NCI-H2081 (cell line): Measurements from ENCODE around the gene MAPK8.
"Not testable (repeated sequence)": the region's sequence is repeated elsewhere in the genome, so short reads cannot be mapped to it uniquely, and the experiment has no call there.

Source experiments
- DNase-seq, 2 experiments: peaks; one replicate each; lab custom pipeline; 2025; lab: John Stamatoyannopoulos, UW

Gene MAPK8

DNA sequence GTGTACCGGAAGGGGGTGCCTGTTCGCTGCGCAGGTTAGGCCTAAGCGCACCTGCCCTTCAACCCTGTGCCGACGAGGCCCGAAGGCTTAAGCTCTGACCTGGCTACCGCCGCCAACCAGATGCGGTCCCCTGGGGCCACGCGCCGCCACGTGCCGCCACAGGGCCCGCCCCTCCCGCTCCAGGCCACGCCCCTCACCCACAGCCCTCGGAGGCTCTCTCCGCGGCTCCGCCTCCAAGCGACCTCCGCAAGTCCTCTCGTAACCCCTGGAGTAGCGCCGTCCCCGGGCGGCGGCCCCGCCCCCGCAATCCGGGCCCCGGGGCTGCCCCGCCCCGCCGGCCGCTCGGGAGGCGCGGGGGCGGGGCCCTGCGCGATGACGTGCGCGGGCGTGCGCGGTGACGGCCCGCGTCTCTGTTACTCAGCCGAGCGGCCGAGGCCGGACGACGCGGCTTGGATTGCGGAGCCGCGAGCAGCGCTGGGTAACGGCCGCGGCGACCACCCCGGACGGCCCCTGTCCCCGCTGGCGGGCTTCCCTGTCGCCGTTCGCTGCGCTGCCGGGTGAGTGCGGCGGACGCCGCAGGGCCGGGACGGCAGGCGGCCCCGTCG, at the start of gene MAPK8:
Gene MAPK8 (plus strand): TSS at position 413 of the 605 bp plus-strand sequence. CDS start 94,984 bp downstream, outside the sequence.
- DNase-seq, result peak; percentile 82 to 84

DNA sequence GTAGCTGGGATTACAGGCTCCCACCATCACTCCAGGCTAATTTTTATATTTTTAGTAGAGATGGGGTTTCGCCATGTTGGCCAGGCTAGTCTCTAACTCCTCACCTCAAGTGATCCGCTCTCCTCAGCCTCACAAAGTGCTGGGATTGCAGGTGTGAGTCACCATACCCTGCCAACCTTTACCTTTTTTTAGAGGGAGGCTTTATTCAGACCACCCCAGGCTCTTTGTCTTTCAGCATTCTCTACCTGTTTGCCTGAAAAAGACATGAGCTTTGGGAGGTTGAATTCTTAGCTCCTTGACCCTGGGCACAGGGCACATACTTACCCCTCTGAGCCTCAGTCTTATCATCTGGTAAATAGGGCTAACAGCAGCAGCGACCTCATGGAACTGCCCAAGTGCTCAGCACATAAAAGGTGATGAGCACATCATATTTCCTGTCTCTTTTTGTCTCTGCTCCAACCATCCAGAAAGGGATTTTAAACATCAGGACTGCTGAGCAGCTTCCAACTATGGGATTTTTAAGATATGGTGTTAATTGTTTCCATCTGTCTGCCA, 49.0 kb upstream of the MAPK8 start:
- no peak for DNase-seq

DNA sequence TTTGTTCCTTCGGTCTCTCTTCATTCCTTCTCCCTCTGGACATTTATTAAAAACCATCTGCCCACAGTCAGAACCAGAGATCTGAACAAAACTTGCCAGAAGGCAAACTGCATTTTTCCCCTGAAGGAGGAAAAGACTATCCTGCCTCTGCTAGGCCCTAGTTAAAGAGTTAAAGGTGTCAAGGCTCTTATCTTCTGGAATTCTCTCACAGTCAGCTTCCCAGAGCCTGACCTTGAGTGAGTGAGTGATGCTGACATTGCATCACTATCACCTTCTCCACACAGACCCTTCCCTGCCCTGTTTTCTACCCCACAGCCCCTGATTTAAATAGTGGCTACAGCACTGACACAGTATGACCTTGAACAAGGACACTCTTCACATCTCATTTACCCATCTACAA, 48.4 kb upstream of the MAPK8 start:
- DNase-seq, result no peak

DNA sequence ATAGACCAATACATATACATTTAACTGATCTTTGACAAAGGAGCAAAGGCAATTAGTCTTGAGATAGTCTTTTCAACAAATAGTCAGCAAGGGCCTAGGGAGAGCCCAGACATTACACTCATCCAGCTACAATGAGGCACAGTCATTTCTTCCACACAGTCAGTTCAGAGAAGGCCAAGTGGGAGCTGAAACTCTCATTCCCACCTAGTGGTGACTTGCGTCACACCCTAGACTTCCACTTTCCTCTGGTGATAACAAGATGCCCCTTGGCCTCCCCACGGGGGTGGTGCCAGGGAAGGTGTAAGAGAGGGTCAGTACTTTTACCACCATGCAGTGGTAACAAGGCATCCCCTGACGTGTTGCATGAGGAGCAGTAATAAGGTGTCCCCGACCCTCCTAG, 39.9 kb upstream of the MAPK8 start:
- DNase-seq, result no peak

DNA sequence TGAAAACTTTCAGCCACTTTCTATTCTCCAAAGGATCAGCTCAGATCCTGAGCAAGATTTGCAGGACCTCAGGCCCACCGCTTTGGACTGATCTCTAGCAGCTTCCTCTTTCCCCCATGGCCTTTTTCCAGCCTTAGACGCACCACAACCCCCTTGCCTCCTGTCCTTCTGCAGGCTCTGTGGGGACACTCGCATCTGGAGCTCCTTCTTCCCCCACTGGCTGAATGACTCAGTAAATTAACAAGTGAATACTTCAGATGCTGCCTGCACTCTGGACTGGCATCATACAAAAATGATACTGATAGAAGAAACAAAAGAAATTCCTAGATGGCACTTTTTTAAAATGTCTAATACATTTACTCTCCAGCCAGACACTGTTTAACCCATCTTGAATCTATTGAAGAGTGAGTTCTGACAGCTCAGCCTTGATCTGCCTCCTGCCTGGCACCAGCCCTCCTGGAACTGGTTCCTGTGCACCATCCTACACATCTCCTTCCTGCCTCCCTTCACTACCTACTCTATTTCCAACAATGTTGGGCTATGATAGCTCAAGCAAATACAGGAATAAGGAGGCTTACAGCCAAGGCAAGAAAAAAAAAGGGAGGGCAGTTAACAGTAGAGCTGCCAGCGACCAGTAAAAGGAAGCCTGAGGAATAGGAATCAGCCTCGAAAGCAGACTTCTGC, 35.3 kb upstream of the MAPK8 start:
- no peak for DNase-seq

DNA sequence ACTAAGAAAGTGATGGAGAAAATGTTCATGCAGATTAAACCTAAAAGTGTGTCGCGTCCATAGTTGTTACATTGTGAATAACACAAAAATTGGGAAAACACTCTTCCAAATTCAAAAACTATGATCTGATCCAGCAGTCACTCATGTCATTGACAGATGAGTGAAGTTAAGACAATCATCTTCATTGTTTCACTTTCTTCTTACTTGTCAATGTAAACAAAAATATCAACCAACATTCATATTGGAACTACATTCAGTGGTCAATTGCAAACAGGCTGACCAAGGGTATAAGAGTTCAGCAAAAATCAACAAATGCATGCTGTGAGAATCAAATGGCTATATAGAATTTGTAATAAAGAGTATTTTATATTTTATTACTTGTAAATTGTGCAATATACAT, 33.8 kb upstream of the MAPK8 start:
- DNase-seq, result no peak

DNA sequence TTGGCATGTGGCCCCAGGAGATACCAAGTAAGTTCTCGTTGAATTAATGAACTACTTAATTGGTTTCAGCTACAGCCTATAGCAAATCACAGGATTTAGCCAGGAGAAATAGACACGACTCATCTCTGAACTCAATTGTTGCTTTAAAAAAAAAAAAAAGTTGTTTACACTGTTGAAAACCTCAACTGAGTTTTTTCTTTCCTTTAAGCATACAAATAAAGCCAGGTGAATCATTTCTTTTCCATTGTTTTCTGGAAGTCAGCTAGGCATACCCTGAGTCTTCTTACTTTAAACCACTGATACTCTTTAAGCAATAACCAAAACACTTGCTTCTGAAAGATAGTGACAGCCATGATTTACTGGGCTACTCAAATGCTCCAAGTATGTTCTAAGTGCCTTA, 32.7 kb upstream of the MAPK8 start:
- DNase-seq, result no peak

DNA sequence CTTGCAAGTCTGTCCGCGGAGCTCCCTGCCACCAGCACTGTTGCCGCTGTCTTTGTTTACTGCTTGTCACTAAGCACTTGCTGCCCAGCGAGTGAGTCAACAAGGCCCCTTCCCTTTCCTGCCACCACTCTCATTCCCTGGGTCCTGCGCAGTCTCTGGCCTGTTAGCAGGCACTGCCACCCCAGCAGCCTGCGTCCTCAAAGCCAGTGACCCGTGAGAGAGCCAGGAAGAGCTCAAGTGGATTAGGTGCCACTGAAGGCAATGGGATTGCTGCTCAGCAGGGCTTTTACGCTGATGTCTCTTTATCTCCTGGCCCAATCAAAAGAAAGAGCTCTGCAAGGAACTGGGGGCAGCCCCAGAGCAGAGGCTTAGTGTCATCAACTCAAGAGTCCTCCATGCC, 31.8 kb upstream of the MAPK8 start, which contains the start of gene FRMPD2:
Gene FRMPD2 (minus strand): TSS at position 61 of the 400 bp plus-strand sequence. CDS start 129 bp downstream, outside the sequence.
- no peak for DNase-seq

DNA sequence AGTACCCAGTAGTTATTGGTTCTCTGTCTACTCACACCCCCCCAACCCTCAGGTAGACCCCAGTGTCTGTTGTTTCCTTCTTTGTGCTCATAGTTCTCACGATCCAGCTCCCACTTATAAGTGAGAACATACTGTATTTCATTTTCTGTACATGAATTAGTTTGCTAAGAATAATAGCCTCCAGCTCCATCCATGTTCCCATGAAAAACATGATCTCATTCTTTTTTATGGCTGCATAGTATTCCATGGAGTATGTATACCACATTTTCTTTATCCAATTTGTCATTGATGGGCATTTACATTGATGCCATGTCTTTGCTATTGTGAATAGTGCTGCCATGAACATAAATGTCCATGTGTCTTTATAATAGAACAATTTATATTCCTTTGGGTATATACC, 29.4 kb upstream of the MAPK8 start:
- no peak for DNase-seq

DNA sequence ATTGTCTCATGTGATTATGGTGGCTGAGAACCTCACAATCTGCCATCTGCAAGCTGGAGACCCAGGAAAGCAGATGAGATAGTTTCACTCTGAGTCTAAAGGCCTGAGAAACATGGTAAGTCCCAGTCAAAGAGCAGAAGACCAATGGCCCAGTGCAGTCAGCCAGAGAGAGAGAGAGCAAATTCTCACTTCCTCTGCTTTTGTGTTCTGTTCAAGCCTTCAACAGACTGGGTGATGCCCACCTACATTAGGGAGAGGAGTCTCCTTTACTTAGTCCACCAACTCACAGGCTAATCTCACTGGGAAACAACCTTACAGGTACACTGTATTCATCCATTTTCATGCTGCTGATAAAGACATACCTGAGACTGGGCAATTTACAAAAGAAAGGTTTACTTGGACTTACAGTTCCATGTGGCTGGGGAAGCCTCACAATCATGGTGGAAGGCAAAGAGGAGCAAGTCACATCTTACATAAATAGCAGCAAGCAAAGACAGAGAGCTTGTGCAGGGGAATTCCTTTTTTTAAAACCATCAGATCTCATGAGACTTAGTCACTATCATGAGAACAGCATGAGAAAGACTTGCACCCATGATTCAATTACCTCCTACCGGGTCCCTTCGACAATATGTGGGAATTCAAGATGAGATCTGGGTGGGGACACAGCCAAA, 27.3 kb upstream of the MAPK8 start:
- no peak for DNase-seq

DNA sequence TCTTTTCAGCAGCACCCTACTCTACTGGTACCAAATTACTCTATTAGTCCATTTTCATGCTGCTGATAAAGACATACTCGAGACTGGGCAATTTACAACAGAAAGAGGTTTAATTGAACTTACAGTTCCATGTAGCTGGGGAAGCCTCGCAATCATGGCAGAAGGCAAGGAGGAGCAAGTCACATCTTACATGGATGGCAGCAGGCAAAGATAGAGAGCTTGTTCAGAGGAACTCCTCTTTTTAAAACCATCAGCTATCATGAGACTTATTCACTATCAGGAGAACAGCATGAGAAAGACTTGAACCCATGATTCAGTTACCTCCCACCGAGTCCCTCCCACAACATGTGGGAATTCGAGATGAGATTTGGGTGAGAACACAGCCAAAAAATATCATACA, 24.8 kb upstream of the MAPK8 start:
- DNase-seq, result not testable (repeated sequence)

DNA sequence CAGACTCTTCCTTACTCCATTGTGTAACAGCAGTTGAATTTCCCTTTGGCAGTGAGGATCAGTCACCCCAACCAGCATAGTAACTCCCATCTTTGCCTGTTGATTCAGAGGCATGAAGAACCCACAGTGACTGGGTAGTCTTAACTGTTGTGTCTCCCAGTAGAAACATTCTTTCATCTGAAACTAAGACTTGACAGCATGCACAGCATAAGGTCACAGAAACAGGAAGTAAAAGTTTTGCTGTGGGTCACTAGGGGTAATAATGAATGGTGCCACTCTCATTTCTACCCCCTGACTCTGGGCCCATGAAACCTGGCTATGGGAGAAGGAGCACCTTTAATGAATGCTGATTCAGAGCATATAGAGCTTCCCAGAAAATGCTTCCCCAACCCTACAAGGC, 23.6 kb upstream of the MAPK8 start:
- DNase-seq, result no peak

DNA sequence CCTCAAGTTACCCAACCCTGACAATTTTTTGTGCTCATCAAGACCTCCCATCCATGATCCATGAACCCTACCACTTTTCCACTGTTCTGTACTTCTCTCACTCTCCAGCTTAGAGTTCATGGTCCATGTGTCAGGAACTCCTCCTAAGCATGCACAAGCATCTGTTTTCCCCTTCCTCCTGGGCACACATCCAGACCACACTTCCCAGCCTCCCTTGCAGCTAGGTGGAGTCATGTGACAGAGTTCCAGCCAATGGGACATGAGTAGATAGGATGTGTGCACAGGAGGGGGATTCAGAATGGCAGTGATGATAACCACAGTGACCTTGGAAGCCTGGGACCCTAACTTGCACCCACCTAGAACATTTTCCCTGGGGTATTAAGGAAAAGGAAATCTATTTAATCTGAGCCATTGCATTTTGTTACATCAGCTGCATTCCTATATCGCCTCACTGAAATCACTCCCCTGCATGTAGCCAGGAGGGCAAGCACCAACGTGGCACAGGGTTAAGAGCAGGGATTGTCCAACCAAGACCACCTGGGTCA, 22.4 kb upstream of the MAPK8 start:
- no peak for DNase-seq

DNA sequence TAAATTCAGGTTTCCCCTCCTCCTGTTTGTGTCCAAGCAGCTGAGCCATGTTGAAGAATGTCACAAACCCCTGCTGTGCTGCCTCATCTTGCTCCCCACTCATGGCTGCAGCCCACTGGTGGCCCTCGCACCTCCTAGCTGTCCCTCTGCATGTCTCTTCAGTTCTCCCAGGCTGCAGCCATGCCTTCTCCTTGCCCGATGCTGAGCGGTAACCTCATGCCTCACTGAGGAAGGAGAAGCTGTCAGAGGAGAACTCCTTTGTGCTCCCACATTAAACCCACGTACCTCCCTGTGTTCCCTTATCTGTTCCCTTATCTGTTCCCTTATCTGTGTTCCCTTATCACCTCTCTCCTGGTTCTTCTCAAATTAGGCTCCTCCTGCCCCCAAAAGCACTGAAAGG, 21.7 kb upstream of the MAPK8 start:
- DNase-seq, result no peak

DNA sequence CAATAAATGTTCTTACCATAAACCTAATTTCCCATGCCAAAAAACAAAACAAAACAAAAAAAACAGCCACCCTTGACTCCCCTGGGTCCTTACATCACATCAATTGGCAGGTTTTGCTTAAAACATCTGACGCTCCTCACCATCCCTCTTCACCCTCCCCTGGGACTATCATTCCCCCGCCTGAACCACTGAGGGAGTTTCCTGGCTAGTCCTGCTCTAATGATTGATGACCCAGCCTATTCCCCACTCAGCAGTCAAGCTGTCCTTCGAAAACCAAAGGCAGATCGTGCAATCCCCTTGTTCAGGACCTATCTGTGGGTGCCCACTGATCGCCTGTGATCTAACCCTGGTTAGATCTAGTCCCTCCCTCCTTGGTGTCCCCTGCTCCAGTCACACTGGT, 20.8 kb upstream of the MAPK8 start:
- no peak for DNase-seq

DNA sequence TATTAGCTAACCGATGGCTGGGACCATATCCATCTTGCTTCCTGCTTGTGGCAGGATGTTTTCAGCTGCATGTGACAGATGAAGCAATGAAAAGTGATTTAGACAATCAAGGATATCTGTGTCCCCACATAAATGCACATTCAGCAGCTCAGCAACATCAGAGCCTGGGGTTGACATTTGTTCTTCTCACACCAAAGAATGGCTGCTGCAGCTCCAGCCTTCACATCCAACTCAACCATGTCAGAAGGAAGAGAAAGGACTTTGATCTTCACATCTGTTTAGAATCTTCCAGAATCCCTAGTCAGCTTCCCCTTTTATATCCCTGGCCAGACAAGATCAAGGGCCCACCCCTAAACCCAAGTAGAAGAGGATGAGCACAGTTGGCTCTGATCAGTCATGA, 20.1 kb upstream of the MAPK8 start:
- no peak for DNase-seq

DNA sequence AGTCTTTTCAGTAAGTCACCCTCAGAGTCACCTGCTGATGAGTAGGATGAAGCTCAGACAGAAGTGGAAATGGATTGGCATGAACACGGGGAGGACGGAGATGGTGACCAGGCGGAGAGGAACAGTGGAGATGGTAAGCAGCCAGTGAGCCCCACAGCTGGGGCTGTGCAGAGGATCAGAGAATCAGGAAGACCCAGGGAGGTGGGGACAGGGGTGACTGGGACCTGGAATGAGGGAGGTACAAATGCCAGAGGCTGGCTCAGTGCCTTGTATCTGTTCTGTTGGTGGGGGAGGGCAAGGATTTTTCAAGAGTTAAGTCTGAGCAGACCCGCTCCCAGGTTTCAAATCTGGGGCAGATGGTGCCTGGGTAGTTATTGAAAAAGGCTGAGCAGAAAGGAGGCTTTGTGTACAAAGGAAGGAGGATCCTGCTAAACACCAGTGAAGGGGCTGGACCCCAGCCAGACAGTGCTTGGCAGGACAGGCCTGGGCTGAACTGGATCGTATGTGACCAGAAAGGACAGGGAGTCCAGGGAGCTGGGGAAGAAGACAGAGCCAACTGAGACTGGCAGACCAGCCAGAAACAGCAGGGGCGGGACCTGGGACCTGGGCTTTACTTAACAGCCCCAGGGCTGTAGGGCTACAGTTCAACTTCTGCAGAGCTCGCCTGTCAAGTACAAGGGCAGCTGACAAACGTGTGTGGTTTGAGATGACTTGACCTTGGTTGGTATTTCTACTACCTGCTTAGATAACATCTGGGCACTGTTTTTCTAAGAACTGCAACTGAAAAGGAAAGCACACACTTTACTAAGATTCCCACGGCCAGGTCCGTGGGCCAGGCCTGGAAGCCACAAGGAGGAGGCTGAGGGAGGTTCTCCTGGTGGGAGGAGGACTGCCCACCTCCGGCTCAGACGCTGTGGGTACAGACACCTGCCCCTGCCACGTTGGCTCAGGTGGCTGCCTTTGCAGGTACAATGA, 18.8 kb upstream of the MAPK8 start:
- no peak for DNase-seq

DNA sequence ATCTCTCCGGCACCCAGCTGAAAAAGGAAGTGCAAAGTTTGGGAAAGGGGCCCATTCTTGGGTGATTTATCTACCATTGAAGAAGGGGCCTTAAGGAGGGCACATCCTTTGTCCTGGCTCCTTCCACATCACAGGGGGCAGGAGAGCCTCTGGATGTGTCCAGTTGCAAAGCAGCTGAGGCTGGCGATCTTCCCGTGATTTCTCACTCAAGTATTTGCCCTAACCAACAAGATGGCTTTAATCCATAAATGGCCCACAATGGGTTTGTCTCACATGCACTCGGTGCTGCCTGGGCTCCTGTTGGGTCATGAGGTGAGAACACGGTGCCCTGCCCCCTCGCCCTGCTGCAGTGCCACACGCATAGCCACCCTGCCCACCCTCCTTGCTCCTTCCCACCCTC, 17.8 kb upstream of the MAPK8 start:
- DNase-seq, result no peak

DNA sequence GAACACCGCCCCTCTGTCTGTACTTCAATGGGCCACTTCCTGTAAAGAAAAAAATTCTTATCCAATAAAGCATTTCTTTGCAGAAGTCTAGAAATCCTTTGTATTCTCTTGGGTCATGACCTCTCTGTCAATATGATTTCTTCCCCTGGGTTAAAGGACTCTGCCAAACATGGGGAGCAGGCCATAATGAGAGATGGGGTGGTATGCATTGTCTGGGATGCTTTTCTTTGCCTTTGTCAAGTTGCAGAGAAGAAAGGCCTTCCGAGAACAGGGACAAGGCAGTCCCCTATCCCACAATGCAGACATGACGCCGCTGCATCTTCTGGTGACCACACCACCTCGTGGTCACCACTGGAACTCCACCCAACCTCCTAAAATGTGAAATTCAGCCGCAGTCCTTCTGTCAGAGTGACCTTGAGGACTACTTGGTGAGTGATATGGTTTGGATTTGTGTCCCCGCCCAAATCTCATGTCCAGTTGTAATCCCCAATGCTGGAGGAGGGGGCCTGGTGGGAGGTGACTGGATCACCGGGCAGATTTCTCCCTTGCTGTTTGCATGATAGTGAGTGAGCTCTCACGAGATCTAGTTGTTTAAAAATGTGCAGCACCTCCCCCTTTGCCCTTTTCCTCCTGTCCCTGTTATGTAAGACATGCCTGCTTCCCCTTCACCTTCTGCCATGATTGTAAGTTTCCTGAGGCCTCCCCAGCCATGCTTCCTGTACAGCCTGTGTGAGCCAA, 16.8 kb upstream of the MAPK8 start:
- peak; percentile 29 to 37 for DNase-seq

DNA sequence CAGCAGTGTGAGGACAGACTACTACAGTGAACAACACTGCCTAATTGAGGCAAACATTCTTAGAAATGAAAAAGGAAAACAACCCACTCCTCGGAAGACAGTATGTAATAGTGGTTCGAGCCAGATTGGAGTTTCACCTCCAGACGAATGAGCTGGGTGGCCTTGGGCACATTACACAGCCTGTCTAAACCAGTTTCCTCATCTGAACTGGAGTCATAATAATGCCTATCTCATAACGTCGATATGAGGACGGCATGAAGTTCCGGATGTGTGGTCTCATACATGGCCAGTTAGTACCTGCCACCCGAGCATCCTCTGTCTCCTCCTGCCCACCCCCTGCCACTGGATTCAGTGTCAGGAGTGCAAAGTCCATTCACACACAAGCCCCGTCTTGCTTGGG, 16.2 kb upstream of the MAPK8 start:
- DNase-seq, result no peak

DNA sequence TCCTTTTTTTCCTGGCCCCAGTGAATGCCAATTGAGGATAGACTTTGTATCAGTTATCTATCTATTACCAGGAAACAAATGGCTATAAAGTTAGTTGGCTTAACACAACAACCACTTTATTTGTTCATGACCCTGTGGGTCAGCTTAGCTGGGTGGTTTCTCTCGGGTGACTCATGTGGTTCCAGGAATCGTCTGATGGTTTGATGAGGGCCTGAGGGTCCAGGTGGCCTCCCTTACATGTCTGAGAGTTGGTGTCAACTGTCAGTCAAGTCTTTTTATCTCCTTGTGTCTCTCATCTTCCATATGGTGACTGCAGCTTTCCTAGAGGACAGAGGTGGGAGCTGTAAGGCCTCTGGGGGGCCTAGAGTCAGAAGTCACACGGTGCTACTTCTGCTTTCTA, 15.3 kb upstream of the MAPK8 start:
- no peak for DNase-seq
